GM23338 (cell line): ENCODE data around the gene SKIC8. TPM values are rescaled to one million over a fixed set of nuclear protein-coding genes. Genes with fewer than 3 reads are reported as not detected.

Source experiments
- EZH2phosphoT487 ChIP-seq: fragments of 200-600 bp; sonication (generic); IDR thresholded peaks from one replicate; pipeline ENCODE4 v1.8.1; 2018; ENCODE audit warnings: antibody characterized with exemption; ENCODE audit not compliant: unreplicated experiment
- ZNF331 ChIP-seq: fragments of 250-450 bp; sonication (Bioruptor Pico); IDR thresholded peaks from 2 replicates; pipeline ENCODE4 v1.5.0; 2020; ENCODE audit warnings: low read depth, mild to moderate bottlenecking, moderate library complexity
- polyA plus RNA-seq: library from polyadenylated mRNA; unstranded; fragments of >200 nt; fragmentation: Nextera tagmentation; extraction: Ambion mirVana; gene quantifications from 2 replicates; pipeline ENCODE4 v1.2.1, GENCODE V29; 2016
- small RNA-seq: library from RNA; depleted of rRNA; stranded (forward); fragments of <200 nt; gene quantifications from one replicate; pipeline ENCODE3, GENCODE V24; 2014; ENCODE audit warnings: low replicate concordance
- total RNA-seq: library from RNA; depleted of rRNA; stranded (reverse); fragments of >200 nt; shearing (Covaris generic); gene quantifications from 2 replicates; pipeline ENCODE4 v1.2.3, GENCODE V29; 2014; rRNA removed
- TF ChIP-seq, protein P1 (sequence below): IDR thresholded peaks from one replicate; pipeline ENCODE4 v1.6.1; 2018; ENCODE audit warnings: antibody characterized with exemption; ENCODE audit not compliant: unreplicated experiment

SKIC8 gene
- total and polyA plus RNA-seq, 2 experiments from 2014 or later: 59.4 to 73.8 TPM

GRCh38 chr15:78233496-78233895 lies 65.9 kb downstream of the SKIC8 start (continued):
- TF ChIP-seq, protein P1, sequence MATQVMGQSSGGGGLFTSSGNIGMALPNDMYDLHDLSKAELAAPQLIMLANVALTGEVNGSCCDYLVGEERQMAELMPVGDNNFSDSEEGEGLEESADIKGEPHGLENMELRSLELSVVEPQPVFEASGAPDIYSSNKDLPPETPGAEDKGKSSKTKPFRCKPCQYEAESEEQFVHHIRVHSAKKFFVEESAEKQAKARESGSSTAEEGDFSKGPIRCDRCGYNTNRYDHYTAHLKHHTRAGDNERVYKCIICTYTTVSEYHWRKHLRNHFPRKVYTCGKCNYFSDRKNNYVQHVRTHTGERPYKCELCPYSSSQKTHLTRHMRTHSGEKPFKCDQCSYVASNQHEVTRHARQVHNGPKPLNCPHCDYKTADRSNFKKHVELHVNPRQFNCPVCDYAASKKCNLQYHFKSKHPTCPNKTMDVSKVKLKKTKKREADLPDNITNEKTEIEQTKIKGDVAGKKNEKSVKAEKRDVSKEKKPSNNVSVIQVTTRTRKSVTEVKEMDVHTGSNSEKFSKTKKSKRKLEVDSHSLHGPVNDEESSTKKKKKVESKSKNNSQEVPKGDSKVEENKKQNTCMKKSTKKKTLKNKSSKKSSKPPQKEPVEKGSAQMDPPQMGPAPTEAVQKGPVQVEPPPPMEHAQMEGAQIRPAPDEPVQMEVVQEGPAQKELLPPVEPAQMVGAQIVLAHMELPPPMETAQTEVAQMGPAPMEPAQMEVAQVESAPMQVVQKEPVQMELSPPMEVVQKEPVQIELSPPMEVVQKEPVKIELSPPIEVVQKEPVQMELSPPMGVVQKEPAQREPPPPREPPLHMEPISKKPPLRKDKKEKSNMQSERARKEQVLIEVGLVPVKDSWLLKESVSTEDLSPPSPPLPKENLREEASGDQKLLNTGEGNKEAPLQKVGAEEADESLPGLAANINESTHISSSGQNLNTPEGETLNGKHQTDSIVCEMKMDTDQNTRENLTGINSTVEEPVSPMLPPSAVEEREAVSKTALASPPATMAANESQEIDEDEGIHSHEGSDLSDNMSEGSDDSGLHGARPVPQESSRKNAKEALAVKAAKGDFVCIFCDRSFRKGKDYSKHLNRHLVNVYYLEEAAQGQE: no peak
- TF ChIP-seq EZH2phosphoT487: no peak
- no peak for TF ChIP-seq ZNF331 (CRISPR knock-in tag)

Small RNAs within 50 kb of the gene (small RNA-seq; reads per million reads assigned to genes)
- gene AC090607.5: not detected

Other genes starting within 250 kb of the SKIC8 start
- gene TBC1D2B, start 221.9 kb downstream of the SKIC8 start, total RNA-seq: 17.0 and 17.8 TPM in 2 replicates
- gene TBC1D2B, start 221.9 kb downstream of the SKIC8 start, polyA plus RNA-seq: 3.6 and 5.2 TPM in 2 replicates
- not detected in 2 replicates for gene SH2D7, start 207.0 kb downstream of the SKIC8 start, total RNA-seq
- 0.31 and 0.33 TPM in 2 replicates for gene SH2D7, start 207.0 kb downstream of the SKIC8 start, polyA plus RNA-seq
- 62.6 and 64.4 TPM in 2 replicates for gene CIB2, start 168.2 kb downstream of the SKIC8 start, total RNA-seq
- 56.6 and 59.5 TPM in 2 replicates for gene CIB2, start 168.2 kb downstream of the SKIC8 start, polyA plus RNA-seq
- gene IDH3A, start 150.2 kb downstream of the SKIC8 start, total RNA-seq: 40.5 and 41.6 TPM in 2 replicates
- 18.6 and 24.1 TPM in 2 replicates for gene IDH3A, start 150.2 kb downstream of the SKIC8 start, polyA plus RNA-seq
- 7.3 and 10.0 TPM in 2 replicates for gene ACSBG1, start 65.0 kb downstream of the SKIC8 start, total RNA-seq
- gene ACSBG1, start 65.0 kb downstream of the SKIC8 start, polyA plus RNA-seq: 1.9 TPM in 2 replicates
- 10.3 and 12.5 TPM in 2 replicates for gene DNAJA4, start 35.0 kb downstream of the SKIC8 start, total RNA-seq
- gene DNAJA4, start 35.0 kb downstream of the SKIC8 start, polyA plus RNA-seq: 5.0 and 5.4 TPM in 2 replicates
- gene CRABP1, start 40.7 kb upstream of the SKIC8 start, total RNA-seq: 127 and 156 TPM in 2 replicates
- 522 and 536 TPM in 2 replicates for gene CRABP1, start 40.7 kb upstream of the SKIC8 start, polyA plus RNA-seq
- 68.4 and 78.2 TPM in 2 replicates for gene IREB2, start 138.6 kb upstream of the SKIC8 start, total RNA-seq
- 19.2 and 23.4 TPM in 2 replicates for gene IREB2, start 138.6 kb upstream of the SKIC8 start, polyA plus RNA-seq
- gene HYKK, start 208.0 kb upstream of the SKIC8 start, total RNA-seq: 5.0 and 5.5 TPM in 2 replicates
- 2.9 and 4.0 TPM in 2 replicates for gene HYKK, start 208.0 kb upstream of the SKIC8 start, polyA plus RNA-seq
- gene PSMA4, start 240.8 kb upstream of the SKIC8 start, total RNA-seq: 301 and 322 TPM in 2 replicates
- gene PSMA4, start 240.8 kb upstream of the SKIC8 start, polyA plus RNA-seq: 466 and 552 TPM in 2 replicates